Inflammatory macrophage treated with lipopolysaccharide for 1 hour (primary cell): ENCODE measurements around the gene WNT3A.
A peak's percentile ranks its signal among the peaks of the same experiment; 100 is the strongest.

Experiments
- DNase-seq, 2 donors: peaks; one replicate each; pipeline ENCODE4 v3.0.0-alpha.2; 2020 to 2022

WNT3A gene

GRCh38 chr1:228104526-228105269 lies 97.9 kb downstream of the WNT3A start:
- DNase-seq, result no peak

- no peak for DNase-seq
Observed at GRCh38 chr1:228105270-228105995, 98.6 kb downstream of the WNT3A start.

GRCh38 chr1:228105996-228106799 lies 99.4 kb downstream of the WNT3A start:
- no peak for DNase-seq

GRCh38 chr1:228106800-228107054 lies 99.9 kb downstream of the WNT3A start:
- no peak for DNase-seq

- DNase-seq, result no peak
Observed at GRCh38 chr1:228107636-228108035, 100.8 kb downstream of the WNT3A start.

GRCh38 chr1:228108055-228108690 lies 101.4 kb downstream of the WNT3A start:
- DNase-seq, result peak; percentile 45 to 65

- DNase-seq, result no peak
Observed at GRCh38 chr1:228108742-228109072, 101.9 kb downstream of the WNT3A start.

- DNase-seq, result peak; percentile 96 to 100
Observed at GRCh38 chr1:228109073-228109961, 102.5 kb downstream of the WNT3A start, which contains the start of gene MRPL55. Gene MRPL55, minus strand, starts transcription at chr1:228109299. Its CDS starts 1,039 bp downstream, at chr1:228108260.

GRCh38 chr1:228109962-228110488 lies 103.2 kb downstream of the WNT3A start:
- no peak for DNase-seq

- DNase-seq, result no peak
Observed at GRCh38 chr1:228110556-228110955, 103.8 kb downstream of the WNT3A start.
